Trophoblast cell (in vitro differentiated cells and primary cell): ENCODE measurements around the gene ZNF146.

Experiments
- DNase-seq, 2 donors: peaks; one replicate each; pipeline ENCODE4 v3.0.0-alpha.2; 2016
- H2AFZ ChIP-seq: 2 replicates; pipeline ENCODE4 v1.6.1; 2013; ENCODE audit warnings: low read length, moderate library complexity, mild to moderate bottlenecking; ENCODE audit not compliant: insufficient read depth, poor library complexity
- H2AK5ac ChIP-seq: 2 replicates; pipeline ENCODE4 v1.6.1; 2013; ENCODE audit warnings: mild to moderate bottlenecking, low read length
- H2BK120ac ChIP-seq: 2 replicates; pipeline ENCODE4 v1.6.1; 2013; ENCODE audit warnings: low read length, mild to moderate bottlenecking, moderate library complexity; ENCODE audit not compliant: insufficient read depth, poor library complexity
- H2BK12ac ChIP-seq: 2 replicates; pipeline ENCODE4 v1.6.1; 2013; ENCODE audit warnings: mild to moderate bottlenecking, low read length, moderate library complexity
- H2BK5ac ChIP-seq: 2 replicates; pipeline ENCODE4 v1.6.1; 2013; ENCODE audit warnings: low read length, low read depth, moderate library complexity, mild to moderate bottlenecking; ENCODE audit not compliant: poor library complexity
- H3K14ac ChIP-seq: 2 replicates; pipeline ENCODE4 v1.6.1; 2013; ENCODE audit warnings: mild to moderate bottlenecking, low read length
- H3K18ac ChIP-seq: 2 replicates; pipeline ENCODE4 v1.6.1; 2013; ENCODE audit warnings: mild to moderate bottlenecking, low read length
- H3K23ac ChIP-seq: 2 replicates; pipeline ENCODE4 v1.6.1; 2013; ENCODE audit warnings: low read length
- H3K27ac ChIP-seq: 2 replicates; pipeline ENCODE4 v1.5.1; 2013; ENCODE audit warnings: low read depth, mild to moderate bottlenecking, inconsistent platforms, low read length, moderate library complexity
- H3K27me3 ChIP-seq: 2 replicates; pipeline ENCODE4 v1.6.1; 2013; ENCODE audit warnings: inconsistent platforms, mild to moderate bottlenecking, low read length, moderate library complexity; ENCODE audit not compliant: insufficient read depth
- H3K36me3 ChIP-seq, 2 experiments: 1 replicate in 1 of 2; 2 replicates in 1 of 2; pipeline ENCODE4 v1.6.1; 2013; ENCODE audit warnings: low read length in 2 of 2, mild to moderate bottlenecking in 2 of 2, moderate library complexity in 1 of 2; ENCODE audit not compliant: insufficient read depth in 2 of 2, control insufficient read depth in 1 of 2
- H3K4ac ChIP-seq: 2 replicates; pipeline ENCODE4 v1.6.1; 2013; ENCODE audit warnings: low read depth, mild to moderate bottlenecking, low read length, moderate library complexity
- H3K4me1 ChIP-seq, 2 experiments: 1 replicate in 1 of 2; 2 replicates in 1 of 2; pipeline ENCODE4 v1.6.1; 2013; ENCODE audit warnings: low read length in 2 of 2, mild to moderate bottlenecking in 2 of 2, moderate library complexity in 1 of 2; ENCODE audit not compliant: insufficient read depth in 2 of 2, control insufficient read depth in 1 of 2
- H3K4me2 ChIP-seq: 2 replicates; pipeline ENCODE4 v1.6.1; 2013; ENCODE audit warnings: inconsistent platforms, mild to moderate bottlenecking, low read length, moderate library complexity
- H3K4me3 ChIP-seq: 2 replicates; pipeline ENCODE4 v1.5.1; 2013; ENCODE audit warnings: mild to moderate bottlenecking, low read depth, low read length, inconsistent platforms
- H3K79me1 ChIP-seq: one replicate; pipeline ENCODE4 v1.6.1; 2013; ENCODE audit warnings: low read length
- H3K79me2 ChIP-seq: 2 replicates; pipeline ENCODE4 v1.6.1; 2013; ENCODE audit warnings: low read length, mild to moderate bottlenecking; ENCODE audit not compliant: control insufficient read depth, insufficient read depth, poor library complexity
- H3K9ac ChIP-seq: 2 replicates; pipeline ENCODE4 v1.6.1; 2013; ENCODE audit warnings: mild to moderate bottlenecking, low read length
- H3K9me3 ChIP-seq: 2 replicates; pipeline ENCODE4 v1.6.1; 2013; ENCODE audit warnings: low read depth, mild to moderate bottlenecking, control low read depth, inconsistent platforms, low read length; ENCODE audit not compliant: insufficient read depth
- H4K12ac ChIP-seq: 2 replicates; pipeline ENCODE4 v1.6.1; 2013; ENCODE audit warnings: low read depth, mild to moderate bottlenecking, low read length, moderate library complexity
- H4K8ac ChIP-seq: 2 replicates; pipeline ENCODE4 v1.6.1; 2013; ENCODE audit warnings: low read depth, mild to moderate bottlenecking, low read length, moderate library complexity
- H4K91ac ChIP-seq: one replicate; pipeline ENCODE4 v1.6.1; 2013; ENCODE audit warnings: low read depth, mild to moderate bottlenecking, low read length, moderate library complexity
- WGBS: extraction: QIAGEN DNeasy Blood & Tissue Kit; methylation state at CpG from one replicate; pipeline ENCODE4 v1.1.7; 2013; ENCODE audit warnings: missing lambda C conversion rate; ENCODE audit not compliant: insufficient read length, insufficient coverage; ENCODE audit errors: extremely low coverage; 5-methylcytosine and 5-hydroxymethylcytosine counted together

ZNF146 gene

GRCh38 chr19:36245210-36246005, 30.5 kb downstream of the ZNF146 start:
- no peak overlapping the region for H4K12ac ChIP-seq
- H3K4me1 ChIP-seq, result peaks cover 3 to 5% of the 10 kb centered on the region in 2 experiments
- H3K79me2 ChIP-seq, result no peaks in the 10 kb centered on the region
- H3K14ac ChIP-seq, result no peak overlapping the region
- H2BK5ac ChIP-seq, result no peak overlapping the region
- WGBS, result no CpG with 5 or more reads among the region's 63 CpGs
- no peak overlapping the region for H2BK120ac ChIP-seq
- no peaks in the 10 kb centered on the region for H3K36me3 ChIP-seq
- H3K9ac ChIP-seq, result no peak overlapping the region
- H3K4me2 ChIP-seq, result peak overlapping the region; percentile 82
- H3K18ac ChIP-seq, result no peak overlapping the region
- H2BK12ac ChIP-seq, result no peak overlapping the region
- no peak overlapping the region for H4K91ac ChIP-seq
- DNase-seq, result peak in 1 of 2 donors; percentile 42
- no peak overlapping the region for H3K27ac ChIP-seq
- H3K27me3 ChIP-seq, result no peaks in the 10 kb centered on the region
- H3K4me3 ChIP-seq, result peak overlapping the region; percentile 67
- peak overlapping the region; percentile 3 for H2AFZ ChIP-seq
- no peak overlapping the region for H3K4ac ChIP-seq
- H4K8ac ChIP-seq, result peak overlapping the region; percentile 36
- no peaks in the 10 kb centered on the region for H3K79me1 ChIP-seq
- H3K9me3 ChIP-seq, result peaks cover 9% of the 10 kb centered on the region
- no peak overlapping the region for H2AK5ac ChIP-seq
- no peak overlapping the region for H3K23ac ChIP-seq

DNA sequence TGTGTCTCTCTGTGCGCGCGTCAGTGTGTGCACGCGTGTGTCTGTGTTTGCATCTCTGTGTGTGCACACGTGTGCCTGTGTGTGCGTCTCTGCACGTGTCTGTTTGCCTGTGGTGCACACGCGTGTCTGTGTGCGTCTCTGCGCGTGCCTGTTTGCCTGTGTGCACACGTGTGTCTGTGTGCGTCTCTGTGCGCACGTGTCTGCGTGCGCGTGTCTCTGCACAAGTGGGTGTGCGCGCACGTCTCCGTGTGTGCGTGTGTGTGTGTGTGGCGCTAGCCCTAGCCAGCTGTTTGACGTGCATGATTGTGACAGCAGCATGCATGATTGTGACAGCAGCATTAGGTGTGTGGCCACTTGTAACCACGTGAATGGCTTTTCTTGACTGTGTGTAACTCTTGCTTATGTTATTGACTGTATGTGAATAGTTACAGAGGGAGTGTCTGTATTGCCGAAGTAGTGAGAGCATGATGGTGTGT, 31.1 kb downstream of the ZNF146 start:
- Histone ChIP-seq H3K4ac (no peak overlapping the region), H2BK12ac (no peak overlapping the region), H4K8ac (no peak overlapping the region), H4K91ac (no peak overlapping the region), H3K4me1 (peaks cover 3 to 5% of the 10 kb centered on the region in 2 experiments), H3K9me3 (peaks cover 9% of the 10 kb centered on the region), H2BK120ac (no peak overlapping the region), H3K4me3 (peak overlapping the region; percentile 41), H3K9ac (no peak overlapping the region), H3K23ac (no peak overlapping the region), H3K27me3 (no peaks in the 10 kb centered on the region), H3K18ac (no peak overlapping the region), H2AK5ac (no peak overlapping the region), H3K79me2 (no peaks in the 10 kb centered on the region), H4K12ac (no peak overlapping the region), H3K14ac (no peak overlapping the region), H3K36me3 (no peaks in the 10 kb centered on the region), H3K27ac (no peak overlapping the region), H2AFZ (no peak overlapping the region), H3K79me1 (no peaks in the 10 kb centered on the region), H3K4me2 (no peak overlapping the region), H2BK5ac (no peak overlapping the region)
- no CpG with 5 or more reads among the region's 29 CpGs for WGBS
- DNase-seq, result peak; percentile 36 to 69

GRCh38 chr19:36252047-36252446, 37.1 kb downstream of the ZNF146 start:
- Histone ChIP-seq H3K4me1 (no peaks in the 10 kb centered on the region), H3K14ac (no peak overlapping the region), H3K9me3 (peaks cover 21% of the 10 kb centered on the region), H3K4me2 (no peak overlapping the region), H3K79me1 (no peaks in the 10 kb centered on the region), H3K4ac (no peak overlapping the region), H2AK5ac (no peak overlapping the region), H3K9ac (no peak overlapping the region), H4K91ac (no peak overlapping the region), H4K12ac (no peak overlapping the region), H2AFZ (no peak overlapping the region), H3K36me3 (no peaks in the 10 kb centered on the region), H3K79me2 (no peaks in the 10 kb centered on the region), H3K23ac (no peak overlapping the region), H3K27me3 (no peaks in the 10 kb centered on the region), H3K4me3 (no peak overlapping the region), H2BK120ac (no peak overlapping the region), H3K18ac (no peak overlapping the region), H2BK12ac (no peak overlapping the region), H4K8ac (no peak overlapping the region), H2BK5ac (no peak overlapping the region), H3K27ac (no peak overlapping the region)
- no peak for DNase-seq
- WGBS, result no CpG with 5 or more reads among the region's 1 CpG

- Histone ChIP-seq H3K18ac (no peak overlapping the region), H4K91ac (no peak overlapping the region), H3K14ac (no peak overlapping the region), H4K12ac (no peak overlapping the region), H3K9me3 (peaks cover 35% of the 10 kb centered on the region), H3K23ac (no peak overlapping the region), H3K4me2 (no peak overlapping the region), H3K36me3 (no peaks in the 10 kb centered on the region), H3K4me3 (no peak overlapping the region), H2BK12ac (no peak overlapping the region), H2BK5ac (no peak overlapping the region), H2BK120ac (no peak overlapping the region), H3K27ac (no peak overlapping the region), H3K27me3 (no peaks in the 10 kb centered on the region), H4K8ac (no peak overlapping the region), H3K79me1 (peaks cover 2% of the 10 kb centered on the region), H3K4ac (no peak overlapping the region), H2AFZ (no peak overlapping the region), H3K9ac (no peak overlapping the region), H3K4me1 (no peaks in the 10 kb centered on the region), H2AK5ac (no peak overlapping the region), H3K79me2 (no peaks in the 10 kb centered on the region)
- WGBS, result no CpG with 5 or more reads among the region's 11 CpGs
- DNase-seq, result no peak
Observed at GRCh38 chr19:36254848-36255247, 39.9 kb downstream of the ZNF146 start.
